A549 treated with AZD9567 at 1 μM for 4 hours (cell line): ENCODE results near the gene CAMK2G. TPM values are rescaled to one million over a fixed set of nuclear protein-coding genes. Genes with fewer than 3 reads are reported as not detected.

Experiments
- total RNA-seq: library from RNA; stranded (reverse); fragments of 200-300 nt; extraction: Qiagen RNA extraction; gene quantifications from 5 replicates; pipeline ENCODE4 v1.2.3, GENCODE V29; 2022; ENCODE audit not compliant: insufficient read depth

CAMK2G gene
- total RNA-seq: 18.5 to 39.5 TPM (median 20.7 TPM) in 5 replicates

GRCh38 chr10:73874267-73875138 is at the start of gene CAMK2G:
TSS of gene CAMK2G (minus strand) at chr10:73874555. CDS start at chr10:73874461, 94 bp downstream.

GRCh38 chr10:73910764-73911552 is 36.6 kb upstream of the CAMK2G start, which contains the start of gene PLAU:
TSS of gene PLAU (plus strand) at chr10:73911132. CDS start at chr10:73911556, 424 bp downstream.

GRCh38 chr10:73785211-73785720 is 89.1 kb downstream of the CAMK2G start, which contains the start of gene ZSWIM8:
TSS of gene ZSWIM8 (plus strand) at chr10:73785606. CDS start at chr10:73785879, 273 bp downstream.

GRCh38 chr10:73781879-73782748 is 92.2 kb downstream of the CAMK2G start, which contains the start of gene CHCHD1:
TSS of gene CHCHD1 (plus strand) at chr10:73782048. CDS start at chr10:73782076, 28 bp downstream.

Other genes starting within 250 kb of the CAMK2G start
- gene MYOZ1, start 233.1 kb downstream of the CAMK2G start, total RNA-seq: 0.05 TPM in 1 of 5 replicates, not detected in the others
- 0.01 TPM in 1 of 5 replicates, not detected in the others for gene SYNPO2L, start 218.5 kb downstream of the CAMK2G start, total RNA-seq
- gene AGAP5, start 176.4 kb downstream of the CAMK2G start, total RNA-seq: 3.2 to 4.0 TPM (median 3.4 TPM) in 5 replicates
- 45.5 to 58.3 TPM (median 56.7 TPM) in 5 replicates for gene SEC24C, start 130.2 kb downstream of the CAMK2G start, total RNA-seq
- 52.4 to 71.1 TPM (median 67.0 TPM) in 5 replicates for gene CHCHD1, start 92.5 kb downstream of the CAMK2G start, total RNA-seq
- gene ZSWIM8, start 88.9 kb downstream of the CAMK2G start, total RNA-seq: 46.7 to 56.3 TPM (median 48.6 TPM) in 5 replicates
- gene NDST2, start 63.0 kb downstream of the CAMK2G start, total RNA-seq: 14.3 to 19.6 TPM (median 17.5 TPM) in 5 replicates
- gene PLAU, start 36.6 kb upstream of the CAMK2G start, total RNA-seq: 103 to 130 TPM (median 115 TPM) in 5 replicates
- 160 to 229 TPM (median 204 TPM) in 5 replicates for gene VCL, start 123.6 kb upstream of the CAMK2G start, total RNA-seq